GM23338 (cell line): ENCODE results near the gene ANGPTL2. TPM values are rescaled to one million over a fixed set of nuclear protein-coding genes. Genes with fewer than 3 reads are reported as not detected.

Experiments
- ATAC-seq: fragments of 200-7000 bp; cut with Tn5 transposase; 3 replicates; pipeline ENCODE4 v1.9.1; 2020
- DNase-seq: peaks from one replicate; pipeline ENCODE4 v3.0.0-alpha.2; 2015; ENCODE audit warnings: low spot score
- H2AFZ ChIP-seq: fragments of 200-600 bp; sonication (generic); 2 replicates; pipeline ENCODE4 v1.8.0; 2016; ENCODE audit warnings: antibody characterized with exemption, mild to moderate bottlenecking, moderate library complexity
- H3F3A ChIP-seq: fragments of 200-600 bp; sonication (generic); replicated peaks from 2 replicates; pipeline ENCODE4 v1.8.0; 2017; ENCODE audit warnings: antibody characterized with exemption, mixed run types, low read depth
- H3K27ac ChIP-seq: fragments of 200-600 bp; sonication (generic); 2 replicates; pipeline ENCODE4 v1.6.1; 2016; ENCODE audit warnings: low read depth
- H3K27me3 ChIP-seq: fragments of 200-600 bp; sonication (generic); 2 replicates; pipeline ENCODE4 v1.8.0; 2016; ENCODE audit warnings: mild to moderate bottlenecking, mixed run types, moderate library complexity; ENCODE audit not compliant: insufficient read depth
- H3K36me3 ChIP-seq: fragments of 200-600 bp; sonication (generic); 2 replicates; pipeline ENCODE4 v1.8.0; 2016; ENCODE audit warnings: mild to moderate bottlenecking; ENCODE audit not compliant: insufficient read depth
- H3K4me1 ChIP-seq: fragments of 200-600 bp; sonication (generic); 2 replicates; pipeline ENCODE4 v1.8.0; 2016; ENCODE audit warnings: mild to moderate bottlenecking, moderate library complexity; ENCODE audit not compliant: insufficient read depth
- H3K4me2 ChIP-seq: fragments of 200-600 bp; sonication (generic); 2 replicates; pipeline ENCODE4 v1.7.1; 2017; ENCODE audit warnings: mixed run types
- H3K4me3 ChIP-seq: fragments of 200-600 bp; sonication (generic); 2 replicates; pipeline ENCODE4 v1.6.1; 2016; ENCODE audit warnings: mixed run types
- H3K79me2 ChIP-seq: fragments of 200-600 bp; sonication (generic); replicated peaks from 2 replicates; pipeline ENCODE4 v1.8.0; 2017; ENCODE audit warnings: mild to moderate bottlenecking; ENCODE audit not compliant: insufficient read depth
- H3K9me2 ChIP-seq: fragments of 200-600 bp; sonication (generic); 2 replicates; pipeline ENCODE4 v1.8.0; 2017; ENCODE audit not compliant: insufficient read depth
- H4K20me1 ChIP-seq: fragments of 200-600 bp; sonication (generic); replicated peaks from 2 replicates; pipeline ENCODE4 v1.8.0; 2017; ENCODE audit warnings: mild to moderate bottlenecking; ENCODE audit not compliant: insufficient read depth
- H3K27ac Mint-ChIP-seq: 2 replicates; pipeline ENCODE4 v1.8.0; 2020; ENCODE audit warnings: inconsistent platforms, mild to moderate bottlenecking, moderate library complexity, mixed read lengths
- H3K27me3 Mint-ChIP-seq: 3 replicates; pipeline ENCODE4 v1.8.0; 2022; ENCODE audit warnings: low read depth, mild to moderate bottlenecking, moderate library complexity, mixed read lengths, inconsistent platforms; ENCODE audit not compliant: insufficient read depth, poor library complexity
- H3K36me3 Mint-ChIP-seq: 3 replicates; pipeline ENCODE4 v1.8.0; 2021; ENCODE audit warnings: low read depth, mild to moderate bottlenecking, inconsistent platforms, moderate library complexity, mixed read lengths
- H3K4me1 Mint-ChIP-seq: 3 replicates; pipeline ENCODE4 v1.8.0; 2020; ENCODE audit warnings: mild to moderate bottlenecking, inconsistent platforms, mixed read lengths
- H3K4me3 Mint-ChIP-seq: 3 replicates; pipeline ENCODE4 v1.8.0; 2021; ENCODE audit warnings: moderate library complexity, mild to moderate bottlenecking, inconsistent platforms, mixed read lengths
- H3K9me3 Mint-ChIP-seq: 3 replicates; pipeline ENCODE4 v1.8.0; 2020; ENCODE audit warnings: moderate library complexity, mild to moderate bottlenecking, inconsistent platforms, mixed read lengths
- CREB1 ChIP-seq: fragments of 250-450 bp; sonication (Bioruptor Pico); IDR thresholded peaks from 2 replicates; pipeline ENCODE4 v1.5.0; 2020; ENCODE audit warnings: low read depth, mild to moderate bottlenecking, moderate library complexity
- CTCF ChIP-seq, 2 experiments: fragments of 200-600 bp in 1 of 2; sonication (generic) in 1 of 2; conservative IDR thresholded peaks; 2 replicates each; pipeline versions ENCODE4 v1.5.1 to v1.6.1; 2016 to 2017; ENCODE audit warnings: antibody characterized with exemption in 2 of 2, low read depth in 2 of 2, mild to moderate bottlenecking in 2 of 2, moderate library complexity in 1 of 2
- ETS1 ChIP-seq: IDR thresholded peaks from 2 replicates; pipeline ENCODE4 v1.6.1; 2016; ENCODE audit warnings: antibody characterized with exemption
- EZH2 ChIP-seq: fragments of 200-600 bp; sonication (generic); IDR thresholded peaks from one replicate; pipeline ENCODE4 v1.8.0; 2017; ENCODE audit warnings: antibody characterized with exemption, mild to moderate bottlenecking, low read depth; ENCODE audit not compliant: unreplicated experiment
- EZH2phosphoT487 ChIP-seq: fragments of 200-600 bp; sonication (generic); IDR thresholded peaks from one replicate; pipeline ENCODE4 v1.8.1; 2018; ENCODE audit warnings: antibody characterized with exemption; ENCODE audit not compliant: unreplicated experiment
- JUNB ChIP-seq: IDR thresholded peaks from one replicate; pipeline ENCODE4 v1.6.1; 2016; ENCODE audit warnings: antibody characterized with exemption; ENCODE audit not compliant: unreplicated experiment
- REST ChIP-seq: IDR thresholded peaks from one replicate; pipeline ENCODE4 v1.6.1; 2018; ENCODE audit warnings: antibody characterized with exemption; ENCODE audit not compliant: unreplicated experiment
- STAT1 ChIP-seq: IDR thresholded peaks from one replicate; pipeline ENCODE4 v1.6.1; 2016; ENCODE audit warnings: antibody characterized with exemption; ENCODE audit not compliant: unreplicated experiment
- ZNF114 ChIP-seq: fragments of 250-450 bp; sonication (Bioruptor Pico); IDR thresholded peaks from 2 replicates; pipeline ENCODE4 v1.5.0; 2020; ENCODE audit warnings: mild to moderate bottlenecking, moderate library complexity
- polyA plus RNA-seq: library from polyadenylated mRNA; unstranded; fragments of >200 nt; fragmentation: Nextera tagmentation; extraction: Ambion mirVana; gene quantifications from 2 replicates; pipeline ENCODE4 v1.2.1, GENCODE V29; 2016
- total RNA-seq: library from RNA; depleted of rRNA; stranded (reverse); fragments of >200 nt; shearing (Covaris generic); gene quantifications from 2 replicates; pipeline ENCODE4 v1.2.3, GENCODE V29; 2014

The ANGPTL2 gene
- total and polyA plus RNA-seq, 2 experiments from 2014 or later = 2.9 to 5.2 TPM

- no peak overlapping the region for H3K27ac ChIP-seq
- H3K4me1 ChIP-seq = peaks cover 19% of the 10 kb centered on the region
- peaks cover 6% of the 10 kb centered on the region for H3K27me3 Mint-ChIP-seq
- DNase-seq = peak; percentile 70
- H3K36me3 ChIP-seq = no peaks in the 10 kb centered on the region
- no peaks in the 10 kb centered on the region for H3K79me2 ChIP-seq
- no peaks in the 10 kb centered on the region for H3K9me2 ChIP-seq
- no peak overlapping the region; the same call in 1 of the 2 replicates for H3K4me2 ChIP-seq
- no peak overlapping the region for H3K4me3 Mint-ChIP-seq
- ATAC-seq = peak; percentile 89
- no peaks in the 10 kb centered on the region for H3K36me3 Mint-ChIP-seq
- no peaks in the 10 kb centered on the region for H3F3A ChIP-seq
- H3K4me1 Mint-ChIP-seq = peaks cover 27% of the 10 kb centered on the region
- H3K4me3 ChIP-seq = no peak overlapping the region
- peak overlapping the region; percentile 70; the same call in 1 of the 2 replicates for H2AFZ ChIP-seq
- no peaks in the 10 kb centered on the region for H4K20me1 ChIP-seq
- no peak for TF ChIP-seq ZNF114
- TF ChIP-seq CREB1 (CRISPR knock-in tag) = peak; percentile 37; the same call in 1 of the 2 replicates
- no peak for TF ChIP-seq JUNB
- TF ChIP-seq EZH2 = no peak
- no peak for TF ChIP-seq STAT1
- peak in 1 of 2 experiments; percentile 55; a peak in 3 of 4 replicates for TF ChIP-seq CTCF (conservative IDR thresholded peaks at IDR 0.05; ENCODE audit: low read depth in 2 of 2)
- TF ChIP-seq ETS1 = no peak
- TF ChIP-seq REST = no peak
- no peaks in the 10 kb centered on the region for H3K27me3 ChIP-seq
- H3K27ac Mint-ChIP-seq = no peak overlapping the region; the same call in 1 of the 2 replicates
- H3K9me3 Mint-ChIP-seq = no peaks in the 10 kb centered on the region
Measured at GRCh38 chr9:127159325-127159801, 36.9 kb upstream of the ANGPTL2 start.

GRCh38 chr9:127158786-127159324 is 36.4 kb upstream of the ANGPTL2 start:
- H3K4me2 ChIP-seq = no peak overlapping the region; the same call in 1 of the 2 replicates
- H3K27ac ChIP-seq = no peak overlapping the region
- Mint-ChIP-seq H3K4me1 (peaks cover 27% of the 10 kb centered on the region), H3K27ac (no peak overlapping the region; the same call in 1 of the 2 replicates), H3K36me3 (no peaks in the 10 kb centered on the region), H3K9me3 (no peaks in the 10 kb centered on the region), H3K4me3 (no peak overlapping the region), H3K27me3 (peaks cover 6% of the 10 kb centered on the region)
- no peaks in the 10 kb centered on the region for H3K27me3 ChIP-seq
- ATAC-seq = peak; percentile 22
- H2AFZ ChIP-seq = peak overlapping the region; percentile 70; the same call in 1 of the 2 replicates
- peaks cover 19% of the 10 kb centered on the region for H3K4me1 ChIP-seq
- no peaks in the 10 kb centered on the region for H3K79me2 ChIP-seq
- no peaks in the 10 kb centered on the region for H3K9me2 ChIP-seq
- no peak for DNase-seq
- H4K20me1 ChIP-seq = no peaks in the 10 kb centered on the region
- H3F3A ChIP-seq = no peaks in the 10 kb centered on the region
- no peak overlapping the region for H3K4me3 ChIP-seq
- H3K36me3 ChIP-seq = no peaks in the 10 kb centered on the region
- TF ChIP-seq EZH2phosphoT487 (no peak), CREB1 (CRISPR knock-in tag) (no peak), CTCF (conservative IDR thresholded peaks at IDR 0.05; ENCODE audit: low read depth in 2 of 2) (no peak), EZH2 (no peak), REST (no peak), STAT1 (no peak)
